Fibroblast of upper back skin (primary cell): ENCODE results near the gene GUCA2B.

Source experiments
- DNase-seq: peaks from one replicate; pipeline ENCODE4 v3.0.0-alpha.2; 2013

The GUCA2B gene

GRCh38 chr1:42152907-42153600 lies at the start of gene GUCA2B:
Gene GUCA2B (plus strand): TSS chr1:42153410. CDS start chr1:42153451, 41 bp downstream.
- DNase-seq = no peak

GRCh38 chr1:42105025-42105424 lies 48.2 kb upstream of the GUCA2B start:
- DNase-seq = no peak

DNA sequence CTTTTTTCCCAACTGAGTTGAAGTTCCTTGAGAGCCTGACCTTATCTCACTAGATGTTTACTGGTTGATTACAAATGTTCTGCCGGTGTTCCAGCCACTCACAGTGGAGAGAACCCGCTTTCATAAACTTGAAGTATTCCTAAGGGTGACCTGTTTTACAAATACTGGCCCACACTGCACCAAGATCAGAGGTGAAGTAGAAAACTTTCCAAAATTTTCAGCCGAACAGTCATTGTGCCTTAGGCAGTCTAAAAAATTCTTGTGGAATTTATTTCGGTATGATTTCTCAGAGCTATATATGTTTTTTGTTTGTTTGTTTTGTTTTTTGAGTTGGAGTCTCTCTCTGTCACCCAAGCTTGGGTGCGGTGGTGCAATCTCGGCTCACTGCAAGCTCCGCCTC lies 44.9 kb upstream of the GUCA2B start:
- DNase-seq = no peak

DNA sequence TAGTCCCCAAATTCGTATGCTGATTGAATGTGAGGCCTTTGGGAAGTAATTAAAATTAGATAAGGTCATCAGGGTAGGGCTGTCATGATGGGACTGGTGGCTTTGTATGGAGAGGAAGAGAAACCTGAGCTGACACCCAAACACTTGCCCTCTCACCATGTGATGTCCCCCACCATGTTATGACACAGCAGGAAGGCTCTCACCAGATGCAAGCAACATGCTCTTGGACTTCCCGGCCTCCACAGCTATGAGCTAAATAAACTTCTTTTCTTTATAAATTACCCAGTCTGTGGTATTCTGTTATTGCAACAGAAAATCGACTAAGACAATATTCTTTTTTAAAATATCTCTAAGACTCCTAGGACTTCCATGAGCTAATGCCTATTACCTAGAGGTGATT lies 43.6 kb upstream of the GUCA2B start:
- no peak for DNase-seq

- no peak for DNase-seq
Observed at GRCh38 chr1:42114229-42114628, 39.0 kb upstream of the GUCA2B start.

DNA sequence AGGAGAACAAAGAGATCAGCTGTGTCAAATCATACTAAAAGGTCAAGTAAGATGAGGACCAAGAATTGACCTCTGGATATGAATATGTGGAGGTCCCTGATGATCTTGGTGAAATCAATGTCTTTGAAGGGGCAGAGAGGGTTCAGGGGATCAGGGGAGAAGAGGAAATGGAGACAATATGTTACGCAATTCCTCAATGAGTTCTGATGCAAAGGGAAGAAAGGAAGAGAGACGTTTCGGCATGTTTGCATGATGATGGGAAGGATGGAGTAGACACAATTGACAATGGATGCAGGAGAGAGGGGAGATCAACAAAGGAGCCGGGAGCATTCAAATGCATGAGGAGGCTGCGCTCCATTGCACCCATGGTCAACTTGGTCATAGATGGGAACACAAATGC lies 36.0 kb upstream of the GUCA2B start:
- no peak for DNase-seq

DNA sequence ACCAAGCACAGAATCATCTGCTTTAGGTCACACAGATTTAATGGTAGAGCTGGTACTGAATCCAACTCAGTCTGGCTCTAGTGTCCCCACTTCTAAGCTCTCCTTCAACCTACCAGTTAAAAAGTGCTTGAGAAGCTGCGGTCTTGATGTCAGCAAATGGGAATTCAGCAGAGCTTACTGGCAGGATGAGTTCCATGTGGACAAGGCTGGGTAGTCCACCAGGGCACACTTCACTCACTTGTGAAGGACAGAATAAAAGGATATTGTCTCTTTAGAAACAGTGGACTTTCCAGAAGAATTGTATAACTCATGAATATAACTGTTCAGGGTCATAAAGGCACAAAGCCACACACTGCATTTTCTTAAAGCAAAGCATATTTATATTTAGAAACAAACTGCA lies 35.1 kb upstream of the GUCA2B start:
- DNase-seq = no peak

DNA sequence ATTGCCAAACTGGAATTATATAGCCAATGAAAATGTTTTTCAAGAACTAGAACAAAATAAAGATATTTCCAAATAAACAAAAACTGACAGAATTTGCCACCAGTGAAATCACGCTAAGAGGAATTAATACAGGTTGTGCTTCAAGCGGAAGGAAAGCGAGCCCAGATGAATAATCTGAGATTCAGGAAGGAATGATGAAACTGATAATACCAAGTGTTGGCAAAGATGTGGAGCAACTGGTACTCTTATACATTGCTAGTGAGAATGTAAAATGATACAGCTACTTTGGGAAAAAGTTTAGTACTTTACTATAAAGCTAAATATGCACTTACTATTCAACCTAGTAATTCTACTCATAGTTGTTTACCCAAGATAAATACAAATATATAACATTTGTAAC lies 30.8 kb upstream of the GUCA2B start:
- DNase-seq = no peak

GRCh38 chr1:42125552-42125951 lies 27.7 kb upstream of the GUCA2B start:
- no peak for DNase-seq

DNA sequence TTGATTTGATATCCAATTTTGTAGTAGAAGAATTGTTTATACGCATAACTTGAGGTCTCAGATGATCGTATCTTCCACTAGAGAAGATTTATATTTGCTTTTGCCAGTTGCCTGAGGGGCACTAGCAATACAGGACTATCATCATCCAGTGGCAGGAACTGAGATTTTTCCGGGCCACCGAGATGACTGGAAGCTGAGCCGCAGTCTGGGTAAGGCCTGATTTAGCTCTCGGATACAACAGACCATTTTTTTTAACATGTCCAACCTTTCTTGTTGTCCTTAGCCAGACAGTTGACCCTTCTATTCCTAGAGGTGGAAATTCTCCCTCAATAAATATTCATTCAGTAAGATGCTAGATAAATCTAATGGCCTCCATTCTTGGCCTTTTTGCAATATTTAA lies 25.4 kb upstream of the GUCA2B start:
- no peak for DNase-seq

DNA sequence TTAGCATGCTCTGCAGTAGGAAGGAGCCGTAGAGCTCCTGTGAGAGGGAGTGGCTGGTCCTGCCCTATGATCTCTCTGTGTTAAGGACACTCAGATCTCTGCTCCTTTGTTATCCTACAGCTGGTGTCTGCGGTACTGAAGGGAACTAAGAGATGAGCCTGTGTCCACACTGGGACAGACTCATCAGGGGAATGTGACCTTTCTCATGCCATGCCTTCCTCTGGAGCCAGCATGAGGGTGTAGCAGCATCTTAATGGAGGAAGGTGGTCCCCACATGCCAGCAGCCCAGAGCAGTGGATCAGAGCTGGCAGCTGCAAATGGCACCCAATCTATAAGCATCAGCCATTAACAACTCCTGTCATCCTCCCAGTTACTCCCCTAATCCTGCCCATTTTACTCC lies 24.7 kb upstream of the GUCA2B start:
- DNase-seq = no peak

DNA sequence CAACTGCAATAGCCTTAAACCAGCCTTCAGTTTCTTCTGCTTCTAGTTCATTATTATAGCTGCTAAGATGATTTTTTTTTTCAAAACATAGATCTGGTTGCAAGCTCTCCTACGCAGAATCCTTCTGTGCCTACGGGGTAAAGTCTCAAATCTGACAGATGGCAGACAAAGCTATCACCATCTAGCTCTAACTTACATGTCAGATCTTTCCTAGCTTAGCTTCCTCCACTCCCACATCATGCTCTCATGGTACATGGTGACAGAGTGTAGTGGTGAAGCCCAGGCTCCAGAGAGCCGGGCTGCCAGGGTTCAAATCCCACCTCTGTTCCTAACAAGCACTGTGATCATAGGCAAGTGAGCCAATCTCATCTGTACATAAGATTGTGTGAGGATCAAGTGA lies 24.2 kb upstream of the GUCA2B start:
- no peak for DNase-seq

DNA sequence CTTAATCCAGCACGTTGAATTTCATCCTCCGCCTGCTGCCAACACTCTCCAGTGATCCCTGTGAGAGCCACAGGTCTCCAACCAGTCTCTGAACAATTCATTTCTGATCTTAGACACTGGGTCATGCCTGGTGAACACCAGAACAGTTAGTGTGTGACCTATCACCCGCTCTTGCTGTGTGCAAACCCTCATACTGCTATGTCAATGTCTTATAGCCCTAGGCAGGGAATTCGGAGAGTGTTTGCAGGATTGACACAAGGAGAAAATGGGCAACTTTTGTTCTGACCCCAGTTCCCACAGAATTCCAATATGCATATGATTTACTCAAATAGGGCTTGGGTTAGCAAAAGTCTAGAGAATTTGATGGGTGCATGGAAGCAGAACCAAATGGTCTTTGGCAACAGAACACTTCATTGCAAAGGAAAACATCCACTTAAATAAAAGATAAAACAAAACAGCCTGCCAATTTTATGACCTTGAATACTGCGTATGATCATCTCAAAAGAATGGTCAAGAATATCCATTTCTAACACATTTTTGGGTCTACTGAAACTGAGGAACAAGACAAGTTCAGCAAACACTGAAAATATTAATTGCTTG lies 23.0 kb upstream of the GUCA2B start:
- DNase-seq = no peak

- no peak for DNase-seq
Observed at GRCh38 chr1:42133390-42133789, 19.8 kb upstream of the GUCA2B start.

GRCh38 chr1:42133809-42134526 lies 19.2 kb upstream of the GUCA2B start:
- no peak for DNase-seq

DNA sequence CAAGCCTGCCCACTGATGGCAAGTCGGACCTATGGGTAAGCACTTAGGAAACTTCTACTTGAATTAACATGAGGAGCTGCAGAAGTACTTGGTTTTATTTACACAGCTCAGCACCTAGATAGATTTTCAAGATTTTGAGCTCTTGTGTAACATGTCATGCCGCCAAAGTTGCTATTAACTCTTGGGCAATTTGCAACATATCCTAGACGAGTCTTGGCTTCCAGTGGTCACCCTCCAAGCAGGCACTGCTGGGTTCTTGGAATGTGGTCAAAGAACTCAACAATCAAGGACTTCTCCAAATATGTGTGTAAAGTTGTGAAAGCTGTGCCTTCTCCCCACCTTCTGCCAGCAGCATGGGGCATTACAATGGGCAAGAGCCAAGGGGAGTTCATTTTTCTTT lies 17.8 kb upstream of the GUCA2B start:
- DNase-seq = no peak

DNA sequence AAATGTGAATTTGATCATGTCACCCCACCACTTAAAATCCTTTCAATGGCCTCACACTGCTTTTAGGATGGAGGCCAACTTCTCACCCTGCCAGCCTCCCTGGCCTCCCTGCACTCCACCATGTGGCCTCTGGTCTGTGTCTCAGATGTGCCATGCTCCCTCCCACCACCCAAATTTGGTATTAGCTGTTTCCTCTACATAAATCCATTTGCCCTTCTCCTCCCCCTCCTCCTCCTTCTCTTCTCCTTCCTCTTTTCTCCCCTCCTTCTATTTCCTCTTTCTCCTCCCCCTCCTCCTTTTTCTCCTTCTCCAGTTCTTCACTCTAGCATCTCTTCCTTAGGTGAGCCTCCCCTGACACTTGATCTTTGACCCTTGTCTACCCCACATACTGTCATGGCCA lies 16.7 kb upstream of the GUCA2B start:
- no peak for DNase-seq

DNA sequence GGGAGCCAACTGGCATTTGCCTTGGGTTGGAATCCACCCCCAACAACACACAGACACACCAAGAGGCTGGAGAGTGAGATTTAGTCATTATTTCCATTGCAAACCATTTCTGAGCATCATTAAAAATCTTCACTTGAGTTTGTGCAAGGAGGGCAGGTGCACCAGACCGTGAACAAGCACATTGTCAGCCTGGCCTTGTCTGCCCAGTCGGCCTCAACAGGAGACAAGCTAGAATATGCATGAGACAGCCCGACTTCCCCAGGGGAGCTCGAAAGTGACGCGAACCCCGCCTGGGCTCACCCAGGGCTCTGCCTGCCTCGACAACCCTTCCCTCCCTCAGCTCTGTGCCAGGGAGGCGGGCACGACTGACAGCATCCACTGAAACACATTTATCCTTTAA lies 15.4 kb upstream of the GUCA2B start:
- no peak for DNase-seq

DNA sequence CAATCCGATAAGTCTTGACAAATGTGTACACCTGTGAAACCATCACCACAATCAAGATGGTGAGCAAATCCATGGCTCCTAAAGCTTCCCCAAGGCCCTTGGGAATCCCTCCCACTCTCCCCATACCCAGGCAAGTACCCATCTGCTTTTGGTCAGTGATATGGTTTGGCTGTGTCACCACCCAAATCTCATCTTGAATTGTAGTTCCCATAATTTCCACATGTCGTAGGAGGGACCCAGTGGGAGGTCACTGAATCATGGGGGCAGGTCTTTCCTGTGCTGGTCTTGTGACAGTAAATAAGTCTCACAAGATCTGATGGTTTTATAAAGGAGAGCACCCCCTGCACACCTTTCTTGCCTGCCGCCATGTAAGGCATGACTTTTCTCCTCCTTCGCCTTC lies 14.6 kb upstream of the GUCA2B start:
- DNase-seq = no peak

DNA sequence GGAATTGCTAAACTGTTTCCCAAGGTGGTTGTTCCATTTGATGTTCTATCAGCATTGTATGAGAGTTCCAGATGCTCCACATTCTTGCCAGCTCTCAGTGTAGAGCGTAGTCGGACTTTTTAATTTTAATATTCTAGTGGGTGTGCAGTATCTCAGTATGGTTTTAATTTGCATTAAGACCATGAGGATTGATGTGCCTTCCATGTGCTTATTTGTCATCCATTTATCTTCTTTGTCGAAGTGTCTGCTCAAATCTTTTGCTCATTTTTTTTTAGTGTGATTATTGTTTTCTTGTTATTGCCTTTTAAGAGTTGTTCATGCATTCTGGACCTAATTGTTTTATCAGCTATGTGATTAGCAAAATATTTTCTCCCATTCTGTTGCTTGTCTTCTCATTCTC lies 13.8 kb upstream of the GUCA2B start:
- DNase-seq = no peak

DNA sequence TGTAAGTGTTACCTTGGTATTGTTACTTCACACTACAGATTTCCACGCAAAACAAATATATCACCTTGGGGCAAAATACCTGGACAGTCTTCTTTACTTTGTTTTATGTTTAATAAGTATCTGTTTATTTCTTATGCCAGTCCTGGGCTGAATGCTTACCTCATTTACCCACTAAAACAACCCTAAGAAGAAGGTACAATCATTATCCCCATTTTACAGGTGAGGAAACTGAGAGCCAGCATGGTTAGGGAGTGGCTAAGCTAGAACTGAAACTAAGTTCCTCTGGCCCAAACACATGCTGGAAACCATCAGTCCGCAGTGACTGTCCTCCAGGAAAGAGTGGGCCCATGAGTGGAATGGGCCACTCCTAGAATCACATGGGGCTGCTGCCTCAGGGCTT lies 13.0 kb upstream of the GUCA2B start:
- DNase-seq = no peak

- DNase-seq = no peak
Observed at GRCh38 chr1:42141978-42142377, 11.2 kb upstream of the GUCA2B start.

GRCh38 chr1:42142894-42143675 lies 10.1 kb upstream of the GUCA2B start:
- DNase-seq = no peak
